Testis (tissue), 3 donors: ENCODE data around the gene ADAMTS4. TPM values are rescaled to one million over a fixed set of nuclear protein-coding genes. Genes with fewer than 3 reads are reported as not detected.

Source experiments
- DNase-seq: peaks from one replicate; pipeline ENCODE4 v3.0.0-alpha.2; 2019
- H3K27ac ChIP-seq, 2 donors: fragments of 200-600 bp; sonication (generic); one replicate each; pipeline ENCODE4 v1.5.1; 2019
- H3K27me3 ChIP-seq: fragments of 200-600 bp; sonication (generic); one replicate; pipeline ENCODE4 v1.5.1; 2019
- H3K36me3 ChIP-seq: fragments of 200-600 bp; sonication (generic); one replicate; pipeline ENCODE4 v1.5.1; 2017; ENCODE audit warnings: low read depth; ENCODE audit errors: missing control alignments
- H3K4me1 ChIP-seq: fragments of 200-600 bp; sonication (generic); one replicate; pipeline ENCODE4 v1.5.1; 2019
- H3K4me3 ChIP-seq, 2 donors: fragments of 200-600 bp; sonication (generic); one replicate each; pipeline ENCODE4 v1.5.1; 2017 to 2019
- H3K9me3 ChIP-seq: fragments of 200-600 bp; sonication (generic); one replicate; pipeline ENCODE4 v1.5.1; 2017
- POLR2A ChIP-seq: fragments of 450-650 bp; IDR thresholded peaks from one replicate; pipeline ENCODE4 v1.6.1; 2017; ENCODE audit warnings: antibody characterized with exemption, mild to moderate bottlenecking, moderate library complexity
- WGBS, 2 donors: methylation state at CpG; one replicate each; pipeline ENCODE4 v1.1.5; 2018; 5-methylcytosine and 5-hydroxymethylcytosine counted together
- intact Hi-C: fragments of 100-400 bp; cut with DNase I; formaldehyde crosslinking; loops from one replicate; pipeline ENCODE4 v1.15.1; 2023; ENCODE audit warnings: low total_unique reads
- polyA plus RNA-seq: library from polyadenylated mRNA; stranded (reverse); fragments of 350-450 nt; fragmentation: Illumina TruSeq; extraction: RNeasy Lipid Tissue Mini Kit (QIAGEN cat#74804); gene quantifications from one replicate; pipeline ENCODE4 v1.2.3, GENCODE V29; 2014; ENCODE audit warnings: low read depth, low replicate concordance; ENCODE audit not compliant: insufficient read depth
- total RNA-seq, 2 donors: library from RNA; depleted of rRNA; stranded (reverse); fragments of >200 nt; gene quantifications; one replicate each; pipeline ENCODE4 v1.2.3, GENCODE V29; 2016
- TF ChIP-seq, protein P1 (sequence below), 3 experiments: fragments of 450-650 bp in 2 of 3; fragments of 200-600 bp in 1 of 3; sonication (generic) in 1 of 3; IDR thresholded peaks; one replicate each; pipeline ENCODE4 v1.5.1; 2016 to 2019; ENCODE audit warnings: antibody characterized with exemption in 3 of 3, mild to moderate bottlenecking in 2 of 3, moderate library complexity in 1 of 3

The ADAMTS4 gene
- total and polyA plus RNA-seq, 3 donors from 2014 or later, result 2.4 to 3.2 (median 2.7) TPM

DNA sequence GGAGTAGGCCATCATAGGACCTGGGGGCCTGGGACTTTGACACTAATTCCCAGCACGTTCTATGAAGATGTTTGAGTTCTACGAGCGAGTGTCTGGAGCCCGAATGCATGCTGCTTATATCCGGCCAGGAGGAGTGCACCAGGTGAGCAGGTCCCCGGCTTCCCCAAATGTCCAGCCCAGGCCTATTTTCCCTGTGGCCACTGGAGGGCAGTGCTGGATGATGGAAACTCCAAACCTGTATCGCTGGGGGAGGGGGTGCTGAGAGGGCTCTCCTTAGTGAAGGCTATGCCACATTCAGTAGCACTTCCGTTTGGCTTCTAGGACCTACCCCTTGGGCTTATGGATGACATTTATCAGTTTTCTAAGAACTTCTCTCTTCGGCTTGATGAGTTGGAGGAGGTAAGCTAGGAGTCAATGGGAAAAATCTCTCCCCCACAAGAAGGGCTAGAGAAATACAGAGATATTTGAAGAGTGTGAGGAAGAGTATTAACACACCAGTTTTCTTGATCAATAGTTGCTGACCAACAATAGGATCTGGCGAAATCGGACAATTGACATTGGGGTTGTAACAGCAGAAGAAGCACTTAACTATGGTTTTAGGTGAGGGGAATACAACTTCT lies 11.0 kb upstream of the ADAMTS4 start:
- Histone ChIP-seq H3K27ac (no peak overlapping the region), H3K27me3 (no peaks in the 10 kb centered on the region), H3K36me3 (no peaks in the 10 kb centered on the region), H3K4me1 (no peaks in the 10 kb centered on the region), H3K4me3 (no peak overlapping the region), H3K9me3 (no peaks in the 10 kb centered on the region)
- intact Hi-C loops, result loop anchor here (10.0 kb wide), 1 partner anchor 175 kb away; no protein-coding TSS in a partner anchor
- DNase-seq, result peak; percentile 80
- TF ChIP-seq, protein P1, sequence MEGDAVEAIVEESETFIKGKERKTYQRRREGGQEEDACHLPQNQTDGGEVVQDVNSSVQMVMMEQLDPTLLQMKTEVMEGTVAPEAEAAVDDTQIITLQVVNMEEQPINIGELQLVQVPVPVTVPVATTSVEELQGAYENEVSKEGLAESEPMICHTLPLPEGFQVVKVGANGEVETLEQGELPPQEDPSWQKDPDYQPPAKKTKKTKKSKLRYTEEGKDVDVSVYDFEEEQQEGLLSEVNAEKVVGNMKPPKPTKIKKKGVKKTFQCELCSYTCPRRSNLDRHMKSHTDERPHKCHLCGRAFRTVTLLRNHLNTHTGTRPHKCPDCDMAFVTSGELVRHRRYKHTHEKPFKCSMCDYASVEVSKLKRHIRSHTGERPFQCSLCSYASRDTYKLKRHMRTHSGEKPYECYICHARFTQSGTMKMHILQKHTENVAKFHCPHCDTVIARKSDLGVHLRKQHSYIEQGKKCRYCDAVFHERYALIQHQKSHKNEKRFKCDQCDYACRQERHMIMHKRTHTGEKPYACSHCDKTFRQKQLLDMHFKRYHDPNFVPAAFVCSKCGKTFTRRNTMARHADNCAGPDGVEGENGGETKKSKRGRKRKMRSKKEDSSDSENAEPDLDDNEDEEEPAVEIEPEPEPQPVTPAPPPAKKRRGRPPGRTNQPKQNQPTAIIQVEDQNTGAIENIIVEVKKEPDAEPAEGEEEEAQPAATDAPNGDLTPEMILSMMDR (IDR thresholded peaks at IDR 0.05), result peak; percentile 61 to 83 (median 82)
- no peak for TF ChIP-seq POLR2A
- 41 to 51% methylated on average over 9 to 11 of the region's 11 CpGs for WGBS, 2 donors

DNA sequence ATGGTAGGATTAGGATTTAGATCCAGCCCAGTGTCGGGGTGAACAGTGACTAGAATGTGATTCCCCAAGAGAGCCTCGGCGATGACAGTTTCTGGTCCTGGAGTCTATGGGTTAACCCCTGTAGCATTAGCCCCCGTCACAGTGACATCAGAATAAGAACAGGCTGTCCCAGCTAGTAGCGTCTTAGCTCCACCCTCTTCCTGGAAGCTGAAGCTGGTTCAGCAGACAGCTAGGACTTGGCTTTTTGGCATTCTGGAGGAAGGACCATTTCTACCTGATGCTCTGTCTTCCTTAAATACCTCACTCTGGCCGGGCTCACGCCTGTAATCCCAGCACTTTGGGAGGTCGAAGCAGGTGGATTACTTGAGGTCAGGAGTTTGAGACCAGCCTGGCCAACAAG lies 8.3 kb upstream of the ADAMTS4 start:
- no peak for TF ChIP-seq POLR2A
- TF ChIP-seq, protein P1 (IDR thresholded peaks at IDR 0.05), result no peak
- Histone ChIP-seq H3K36me3 (no peaks in the 10 kb centered on the region), H3K27me3 (no peaks in the 10 kb centered on the region)

DNA sequence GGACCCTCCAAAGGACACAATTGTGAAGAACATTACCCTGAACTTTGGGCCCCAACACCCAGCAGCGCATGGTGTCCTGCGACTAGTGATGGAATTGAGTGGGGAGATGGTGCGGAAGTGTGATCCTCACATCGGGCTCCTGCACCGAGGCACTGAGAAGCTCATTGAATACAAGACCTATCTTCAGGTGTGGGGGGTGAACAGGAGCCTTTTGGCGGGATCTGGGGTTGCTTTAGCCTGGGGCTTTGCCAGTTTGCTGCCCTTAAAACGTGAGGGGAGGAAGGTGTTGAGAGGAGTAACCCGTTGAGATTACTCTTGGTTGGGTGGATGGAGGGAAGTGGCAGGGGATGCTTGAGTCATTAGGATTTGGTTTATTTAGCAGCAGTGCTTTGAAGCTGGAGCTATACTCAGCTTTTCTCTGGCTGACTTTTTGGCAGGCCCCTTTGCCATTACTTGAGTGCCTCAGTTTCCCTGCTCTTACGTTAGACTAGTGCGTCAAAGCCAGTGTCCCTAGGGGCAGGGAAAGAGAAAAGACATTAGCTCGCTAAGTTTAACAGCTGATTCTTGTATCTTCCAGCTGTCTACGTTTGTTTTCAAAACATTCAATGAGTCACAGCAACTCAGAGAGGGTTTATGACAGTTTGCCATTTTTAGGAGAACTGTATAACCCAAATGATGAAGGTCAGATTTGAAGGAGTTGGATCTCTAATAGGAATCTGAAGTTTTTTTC lies 7.7 kb upstream of the ADAMTS4 start:
- intact Hi-C loops, result no loop called here
- peak overlapping the region in 1 of 2 donors; percentile 69 for H3K27ac ChIP-seq
- H3K27me3 ChIP-seq, result no peaks in the 10 kb centered on the region
- WGBS, 2 donors, result 77 to 80% methylated on average over 12 of the region's 12 CpGs
- no peak overlapping the region for H3K4me3 ChIP-seq
- TF ChIP-seq POLR2A, result no peak
- DNase-seq, result no peak
- H3K4me1 ChIP-seq, result peaks cover 11% of the 10 kb centered on the region
- H3K36me3 ChIP-seq, result no peaks in the 10 kb centered on the region
- no peaks in the 10 kb centered on the region for H3K9me3 ChIP-seq

More for the DNA sequence above, 8.3 kb upstream of the ADAMTS4 start:
- no peaks in the 10 kb centered on the region for H3K9me3 ChIP-seq
- WGBS, 2 donors, result 58 to 68% methylated on average over 8 of the region's 8 CpGs
- peaks cover 10% of the 10 kb centered on the region for H3K4me1 ChIP-seq
- H3K4me3 ChIP-seq, result no peak overlapping the region
- intact Hi-C loops, result no loop called here
- peak; percentile 41 for DNase-seq
- peak overlapping the region in 1 of 2 donors; percentile 69 for H3K27ac ChIP-seq

DNA sequence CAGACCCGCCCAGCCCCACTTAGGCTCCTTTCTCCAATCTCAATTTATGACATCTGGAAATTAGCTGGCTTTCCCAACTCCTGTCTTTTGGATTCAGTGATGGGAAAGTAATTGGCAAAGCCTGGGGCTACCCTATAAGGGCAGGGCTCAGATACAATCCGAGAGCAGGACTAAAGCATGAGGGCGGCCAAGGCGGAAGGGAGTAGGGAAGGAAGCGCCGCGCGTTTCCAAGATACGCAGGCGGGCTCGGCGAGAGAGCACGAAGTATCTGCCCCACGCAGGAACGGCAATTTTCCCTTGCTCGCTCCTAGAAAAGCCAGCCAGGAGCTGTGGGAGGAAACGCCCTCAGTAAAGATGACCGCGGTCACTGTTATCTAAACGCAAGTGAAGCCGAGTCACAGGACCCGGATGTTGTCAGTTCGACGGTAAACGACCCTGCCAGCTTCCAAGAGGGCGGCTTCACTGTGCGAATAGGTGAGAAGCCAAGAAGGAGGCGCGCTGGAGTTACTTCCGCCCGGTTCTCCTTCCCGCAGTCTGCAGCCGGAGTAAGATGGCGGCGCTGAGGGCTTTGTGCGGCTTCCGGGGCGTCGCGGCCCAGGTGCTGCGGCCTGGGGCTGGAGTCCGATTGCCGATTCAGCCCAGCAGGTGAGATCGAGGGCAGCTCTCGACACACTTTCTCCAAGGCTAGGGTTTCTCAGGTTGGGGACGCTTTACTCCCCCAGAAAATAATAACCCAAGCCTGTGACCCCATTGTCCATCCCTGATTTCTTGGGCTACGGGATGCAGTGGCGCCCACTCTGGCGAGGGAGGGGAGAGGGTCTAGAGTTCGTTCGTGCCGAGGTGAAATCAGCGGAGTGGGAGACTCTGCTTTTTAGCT lies 3.2 kb upstream of the ADAMTS4 start, which contains the start of gene NDUFS2:
Gene NDUFS2 (plus strand): TSS at position 532 of the 877 bp plus-strand sequence. CDS start 19 bp downstream, at position 551.
- intact Hi-C loops, result no loop called here
- peak within 1 kb of the TSS; percentile 72 to 84 for H3K4me3 ChIP-seq
- peaks cover 55% of the 10 kb centered on the region for H3K4me1 ChIP-seq
- peak; percentile 100 for DNase-seq
- no peaks in the 10 kb centered on the region for H3K36me3 ChIP-seq
- H3K27ac ChIP-seq, result peak within 1 kb of the TSS; percentile 99 to 100
- WGBS, 2 donors, result 0 to 1% methylated on average over 23 to 52 of the region's 53 CpGs
- no peaks in the 10 kb centered on the region for H3K27me3 ChIP-seq
- TF ChIP-seq, protein P1 (IDR thresholded peaks at IDR 0.05), result peak in 1 of 3 experiments; percentile 14
- TF ChIP-seq POLR2A, result no peak
- H3K9me3 ChIP-seq, result no peaks in the 10 kb centered on the region
